WTC11 (cell line): Measurements from ENCODE around the gene CREB1. TPM values are rescaled to one million over a fixed set of nuclear protein-coding genes. Genes with fewer than 3 reads are reported as not detected.

Source experiments
- ATAC-seq: fragments of 200-7000 bp; cut with Tn5 transposase; 2 replicates; pipeline ENCODE4 v1.10.0; 2021; ENCODE audit warnings: mild to moderate bottlenecking, moderate library complexity
- CTCF ChIA-PET: fragments of 300-600 bp; sonication (Branson Sonifier 250); formaldehyde crosslinking; loops from one replicate; lab custom pipeline; 2021; ENCODE audit warnings: antibody characterized with exemption; lab: Charles Lee
- POLR2A ChIA-PET: fragments of 350-600 bp; sonication (Branson Sonifier 250); formaldehyde crosslinking; loops from one replicate; lab custom pipeline; 2021; ENCODE audit warnings: antibody characterized with exemption; lab: Charles Lee
- DNase-seq: peaks from one replicate; pipeline ENCODE4 v3.0.0; 2021; ENCODE audit warnings: low spot score
- H3K27ac Mint-ChIP-seq: 2 replicates; pipeline ENCODE4 v1.8.0; 2021; ENCODE audit warnings: mixed read lengths
- H3K27me3 Mint-ChIP-seq: 2 replicates; pipeline ENCODE4 v1.8.0; 2021; ENCODE audit warnings: low read depth, mild to moderate bottlenecking, moderate library complexity, mixed read lengths
- H3K36me3 Mint-ChIP-seq: 2 replicates; pipeline ENCODE4 v1.8.0; 2021; ENCODE audit warnings: mixed read lengths
- H3K4me1 Mint-ChIP-seq: 2 replicates; pipeline ENCODE4 v1.8.0; 2022; ENCODE audit warnings: mixed read lengths
- H3K4me3 Mint-ChIP-seq: 2 replicates; pipeline ENCODE4 v1.8.0; 2021; ENCODE audit warnings: mild to moderate bottlenecking, moderate library complexity, mixed read lengths
- H3K9me3 Mint-ChIP-seq: 2 replicates; pipeline ENCODE4 v1.8.0; 2021; ENCODE audit warnings: mixed read lengths
- ATF1 ChIP-seq: sonication (generic); formaldehyde crosslinking; IDR thresholded peaks from 2 replicates; pipeline ENCODE4 v1.8.1; 2023; ENCODE audit warnings: mild to moderate bottlenecking, moderate library complexity, missing genetic modification reagents
- CREM ChIP-seq: sonication (generic); formaldehyde crosslinking; IDR thresholded peaks from 2 replicates; pipeline ENCODE4 v1.8.1; 2022; ENCODE audit warnings: mild to moderate bottlenecking, missing genetic modification reagents, moderate library complexity
- E2F5 ChIP-seq: sonication (generic); formaldehyde crosslinking; IDR thresholded peaks from 2 replicates; pipeline ENCODE4 v1.8.1; 2022; ENCODE audit warnings: mild to moderate bottlenecking, moderate library complexity, missing genetic modification reagents
- ELF4 ChIP-seq: sonication (generic); formaldehyde crosslinking; IDR thresholded peaks from 2 replicates; pipeline ENCODE4 v1.8.1; 2022; ENCODE audit warnings: low read depth, mild to moderate bottlenecking, moderate library complexity, missing genetic modification reagents
- FOXK1 ChIP-seq: sonication (generic); formaldehyde crosslinking; IDR thresholded peaks from 2 replicates; pipeline ENCODE4 v1.8.0; 2022; ENCODE audit warnings: mild to moderate bottlenecking, moderate library complexity, missing genetic modification reagents
- GRHL2 ChIP-seq: fragments of 250-450 bp; sonication (Bioruptor Pico); IDR thresholded peaks from 2 replicates; pipeline ENCODE4 v1.8.0; 2022; ENCODE audit warnings: mild to moderate bottlenecking, moderate library complexity; ENCODE audit not compliant: insufficient replicate concordance, severe bottlenecking
- HMGA2 ChIP-seq: fragments of 250-450 bp; sonication (Bioruptor Pico); IDR thresholded peaks from 2 replicates; pipeline ENCODE4 v1.4.0; 2021; ENCODE audit warnings: mild to moderate bottlenecking, moderate library complexity
- JUN ChIP-seq: sonication (generic); formaldehyde crosslinking; IDR thresholded peaks from 2 replicates; pipeline ENCODE4 v1.8.0; 2023; ENCODE audit warnings: mild to moderate bottlenecking, missing genetic modification reagents
- NFATC4 ChIP-seq: fragments of 250-450 bp; sonication (Bioruptor Pico); IDR thresholded peaks from 2 replicates; pipeline ENCODE4 v1.9.0; 2021; ENCODE audit warnings: mild to moderate bottlenecking
- NFYB ChIP-seq: sonication (generic); formaldehyde crosslinking; conservative IDR thresholded peaks from 2 replicates; pipeline ENCODE4 v1.8.0; 2022; ENCODE audit warnings: low read depth, missing genetic modification reagents
- NR1H2 ChIP-seq: sonication (generic); formaldehyde crosslinking; IDR thresholded peaks from 2 replicates; pipeline ENCODE4 v1.9.0; 2021; ENCODE audit warnings: mild to moderate bottlenecking, moderate library complexity, missing genetic modification reagents
- NR2C2 ChIP-seq: sonication (generic); formaldehyde crosslinking; IDR thresholded peaks from 2 replicates; pipeline ENCODE4 v1.8.0; 2022; ENCODE audit warnings: mild to moderate bottlenecking, missing genetic modification reagents
- NR3C1 ChIP-seq: sonication (generic); formaldehyde crosslinking; conservative IDR thresholded peaks from 2 replicates; pipeline ENCODE4 v1.8.1; 2023; ENCODE audit warnings: low read depth, mild to moderate bottlenecking, missing genetic modification reagents
- OVOL2 ChIP-seq: fragments of 250-450 bp; sonication (Bioruptor Pico); IDR thresholded peaks from 2 replicates; pipeline ENCODE4 v1.9.0; 2021; ENCODE audit warnings: mild to moderate bottlenecking, borderline replicate concordance
- TEAD1 ChIP-seq: sonication (generic); formaldehyde crosslinking; IDR thresholded peaks from 2 replicates; pipeline ENCODE4 v1.8.0; 2022; ENCODE audit warnings: mild to moderate bottlenecking, missing genetic modification reagents
- TP53 ChIP-seq: sonication (generic); formaldehyde crosslinking; IDR thresholded peaks from 2 replicates; pipeline ENCODE4 v1.8.1; 2023; ENCODE audit warnings: mild to moderate bottlenecking, missing genetic modification reagents
- ZNF425 ChIP-seq: fragments of 250-450 bp; sonication (Bioruptor Pico); conservative IDR thresholded peaks from 2 replicates; pipeline ENCODE4 v1.9.0; 2021; ENCODE audit warnings: mild to moderate bottlenecking
- total RNA-seq: library from RNA; stranded (reverse); gene quantifications from 3 replicates; pipeline ENCODE4 v1.2.3, GENCODE V29; 2021
- TF ChIP-seq, protein P1 (sequence below): sonication (generic); formaldehyde crosslinking; conservative IDR thresholded peaks from 2 replicates; pipeline ENCODE4 v1.8.1; 2022; ENCODE audit warnings: mild to moderate bottlenecking, missing genetic modification reagents
- TF ChIP-seq, protein P2 (sequence below): sonication (generic); formaldehyde crosslinking; IDR thresholded peaks from 2 replicates; pipeline ENCODE4 v1.8.1; 2023; ENCODE audit warnings: mild to moderate bottlenecking, missing genetic modification reagents
- TF ChIP-seq, protein P3 (sequence below): sonication (generic); formaldehyde crosslinking; conservative IDR thresholded peaks from 2 replicates; pipeline ENCODE4 v1.8.1; 2023; ENCODE audit warnings: mild to moderate bottlenecking, low read depth, missing genetic modification reagents, moderate library complexity
- TF ChIP-seq, protein P4 (sequence below): sonication (generic); formaldehyde crosslinking; IDR thresholded peaks from 2 replicates; pipeline ENCODE4 v1.8.0; 2023; ENCODE audit warnings: missing genetic modification reagents
- TF ChIP-seq, protein P5 (sequence below): sonication (generic); formaldehyde crosslinking; IDR thresholded peaks from 2 replicates; pipeline ENCODE4 v1.8.1; 2023; ENCODE audit warnings: mild to moderate bottlenecking, missing genetic modification reagents, moderate library complexity

CREB1 gene
- total RNA-seq, 1 experiment from 2014 or later = 97.7 TPM

GRCh38 chr2:207565736-207566500, 36.2 kb downstream of the CREB1 start:
- TF ChIP-seq CREM (no peak), ELF4 (CRISPR knock-in tag) (no peak), HMGA2 (no peak), NFYB (CRISPR knock-in tag) (no peak), NR1H2 (CRISPR knock-in tag) (no peak)
- TF ChIP-seq, protein P1, sequence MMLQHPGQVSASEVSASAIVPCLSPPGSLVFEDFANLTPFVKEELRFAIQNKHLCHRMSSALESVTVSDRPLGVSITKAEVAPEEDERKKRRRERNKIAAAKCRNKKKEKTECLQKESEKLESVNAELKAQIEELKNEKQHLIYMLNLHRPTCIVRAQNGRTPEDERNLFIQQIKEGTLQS = no peak
- TF ChIP-seq, protein P2, sequence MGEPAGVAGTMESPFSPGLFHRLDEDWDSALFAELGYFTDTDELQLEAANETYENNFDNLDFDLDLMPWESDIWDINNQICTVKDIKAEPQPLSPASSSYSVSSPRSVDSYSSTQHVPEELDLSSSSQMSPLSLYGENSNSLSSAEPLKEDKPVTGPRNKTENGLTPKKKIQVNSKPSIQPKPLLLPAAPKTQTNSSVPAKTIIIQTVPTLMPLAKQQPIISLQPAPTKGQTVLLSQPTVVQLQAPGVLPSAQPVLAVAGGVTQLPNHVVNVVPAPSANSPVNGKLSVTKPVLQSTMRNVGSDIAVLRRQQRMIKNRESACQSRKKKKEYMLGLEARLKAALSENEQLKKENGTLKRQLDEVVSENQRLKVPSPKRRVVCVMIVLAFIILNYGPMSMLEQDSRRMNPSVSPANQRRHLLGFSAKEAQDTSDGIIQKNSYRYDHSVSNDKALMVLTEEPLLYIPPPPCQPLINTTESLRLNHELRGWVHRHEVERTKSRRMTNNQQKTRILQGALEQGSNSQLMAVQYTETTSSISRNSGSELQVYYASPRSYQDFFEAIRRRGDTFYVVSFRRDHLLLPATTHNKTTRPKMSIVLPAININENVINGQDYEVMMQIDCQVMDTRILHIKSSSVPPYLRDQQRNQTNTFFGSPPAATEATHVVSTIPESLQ (CRISPR knock-in tag) = no peak
- TF ChIP-seq, all 79 proteins: peak for 0
- H3K9me3 Mint-ChIP-seq = no peaks in the 10 kb centered on the region
- ChIA-PET CTCF (no interaction called here), POLR2A (interaction anchor here (0.9 kb wide), 1 partner anchor 35 kb away, joined by 3 read pairs; no protein-coding TSS in a partner anchor)
- H3K36me3 Mint-ChIP-seq = peaks cover 53% of the 10 kb centered on the region
- no peaks in the 10 kb centered on the region for H3K27me3 Mint-ChIP-seq
- H3K27ac Mint-ChIP-seq = peak overlapping the region; percentile 33; the same call in 1 of the 2 replicates
- peaks cover 9% of the 10 kb centered on the region for H3K4me1 Mint-ChIP-seq
- DNase-seq (no peak), ATAC-seq (no peak)
- H3K4me3 Mint-ChIP-seq = no peak overlapping the region

DNA sequence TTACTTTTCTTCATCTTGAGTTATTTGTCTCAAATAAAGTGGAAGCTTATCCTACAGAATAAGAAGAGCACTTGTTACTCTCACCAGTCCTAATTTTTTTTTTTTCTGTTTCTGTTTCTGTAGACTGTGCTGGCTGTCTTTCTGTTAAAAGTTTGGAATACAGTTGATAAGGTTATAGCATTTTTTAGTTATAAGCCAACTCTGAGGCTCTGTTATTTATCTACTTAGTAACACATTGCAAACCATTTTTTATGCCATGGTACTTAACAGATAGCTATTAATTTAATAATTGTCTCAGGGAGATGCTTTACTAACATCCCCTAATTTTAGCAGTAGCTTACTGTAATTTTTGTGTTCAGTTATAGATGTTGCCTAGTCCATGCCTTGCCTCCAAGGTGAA, 37.9 kb downstream of the CREB1 start:
- H3K4me3 Mint-ChIP-seq = no peak overlapping the region
- no peaks in the 10 kb centered on the region for H3K9me3 Mint-ChIP-seq
- H3K4me1 Mint-ChIP-seq = no peaks in the 10 kb centered on the region
- H3K27ac Mint-ChIP-seq = no peak overlapping the region
- ChIA-PET POLR2A (no interaction called here), CTCF (no interaction called here)
- DNase-seq (no peak), ATAC-seq (no peak)
- peaks cover 56% of the 10 kb centered on the region for H3K36me3 Mint-ChIP-seq
- H3K27me3 Mint-ChIP-seq = no peaks in the 10 kb centered on the region
- TF ChIP-seq GRHL2 (CRISPR knock-in tag) (no peak), TP53 (CRISPR knock-in tag) (no peak), CREM (no peak), TEAD1 (CRISPR knock-in tag) (no peak), FOXK1 (CRISPR knock-in tag) (no peak), NR2C2 (CRISPR knock-in tag) (no peak), E2F5 (CRISPR knock-in tag) (no peak), NFATC4 (CRISPR knock-in tag) (no peak), JUN (no peak), ATF1 (CRISPR knock-in tag) (no peak), NR3C1 (CRISPR knock-in tag) (no peak), OVOL2 (CRISPR knock-in tag) (no peak), ZNF425 (CRISPR knock-in tag) (no peak), ELF4 (CRISPR knock-in tag) (no peak)
- TF ChIP-seq, protein P3, sequence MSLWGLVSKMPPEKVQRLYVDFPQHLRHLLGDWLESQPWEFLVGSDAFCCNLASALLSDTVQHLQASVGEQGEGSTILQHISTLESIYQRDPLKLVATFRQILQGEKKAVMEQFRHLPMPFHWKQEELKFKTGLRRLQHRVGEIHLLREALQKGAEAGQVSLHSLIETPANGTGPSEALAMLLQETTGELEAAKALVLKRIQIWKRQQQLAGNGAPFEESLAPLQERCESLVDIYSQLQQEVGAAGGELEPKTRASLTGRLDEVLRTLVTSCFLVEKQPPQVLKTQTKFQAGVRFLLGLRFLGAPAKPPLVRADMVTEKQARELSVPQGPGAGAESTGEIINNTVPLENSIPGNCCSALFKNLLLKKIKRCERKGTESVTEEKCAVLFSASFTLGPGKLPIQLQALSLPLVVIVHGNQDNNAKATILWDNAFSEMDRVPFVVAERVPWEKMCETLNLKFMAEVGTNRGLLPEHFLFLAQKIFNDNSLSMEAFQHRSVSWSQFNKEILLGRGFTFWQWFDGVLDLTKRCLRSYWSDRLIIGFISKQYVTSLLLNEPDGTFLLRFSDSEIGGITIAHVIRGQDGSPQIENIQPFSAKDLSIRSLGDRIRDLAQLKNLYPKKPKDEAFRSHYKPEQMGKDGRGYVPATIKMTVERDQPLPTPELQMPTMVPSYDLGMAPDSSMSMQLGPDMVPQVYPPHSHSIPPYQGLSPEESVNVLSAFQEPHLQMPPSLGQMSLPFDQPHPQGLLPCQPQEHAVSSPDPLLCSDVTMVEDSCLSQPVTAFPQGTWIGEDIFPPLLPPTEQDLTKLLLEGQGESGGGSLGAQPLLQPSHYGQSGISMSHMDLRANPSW (CRISPR knock-in tag) = no peak
- TF ChIP-seq, protein P4, sequence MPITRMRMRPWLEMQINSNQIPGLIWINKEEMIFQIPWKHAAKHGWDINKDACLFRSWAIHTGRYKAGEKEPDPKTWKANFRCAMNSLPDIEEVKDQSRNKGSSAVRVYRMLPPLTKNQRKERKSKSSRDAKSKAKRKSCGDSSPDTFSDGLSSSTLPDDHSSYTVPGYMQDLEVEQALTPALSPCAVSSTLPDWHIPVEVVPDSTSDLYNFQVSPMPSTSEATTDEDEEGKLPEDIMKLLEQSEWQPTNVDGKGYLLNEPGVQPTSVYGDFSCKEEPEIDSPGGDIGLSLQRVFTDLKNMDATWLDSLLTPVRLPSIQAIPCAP = no peak
- TF ChIP-seq, protein P5, sequence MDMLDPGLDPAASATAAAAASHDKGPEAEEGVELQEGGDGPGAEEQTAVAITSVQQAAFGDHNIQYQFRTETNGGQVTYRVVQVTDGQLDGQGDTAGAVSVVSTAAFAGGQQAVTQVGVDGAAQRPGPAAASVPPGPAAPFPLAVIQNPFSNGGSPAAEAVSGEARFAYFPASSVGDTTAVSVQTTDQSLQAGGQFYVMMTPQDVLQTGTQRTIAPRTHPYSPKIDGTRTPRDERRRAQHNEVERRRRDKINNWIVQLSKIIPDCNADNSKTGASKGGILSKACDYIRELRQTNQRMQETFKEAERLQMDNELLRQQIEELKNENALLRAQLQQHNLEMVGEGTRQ = no peak
